CD4-positive, alpha-beta T cell treated with Interleukin-21 for 1 hour (primary cell): Measurements from ENCODE around the gene STAP2.

ENCODE experiments used
- DNase-seq: peaks from one replicate; pipeline ENCODE4 v3.0.0-alpha.2; 2020

Gene STAP2

GRCh38 chr19:4338441-4339355 lies at the start of gene STAP2:
Gene STAP2, minus strand, starts transcription at chr19:4338827. Its CDS starts 74 bp downstream, at chr19:4338753.
- DNase-seq = peak; percentile 26

DNA sequence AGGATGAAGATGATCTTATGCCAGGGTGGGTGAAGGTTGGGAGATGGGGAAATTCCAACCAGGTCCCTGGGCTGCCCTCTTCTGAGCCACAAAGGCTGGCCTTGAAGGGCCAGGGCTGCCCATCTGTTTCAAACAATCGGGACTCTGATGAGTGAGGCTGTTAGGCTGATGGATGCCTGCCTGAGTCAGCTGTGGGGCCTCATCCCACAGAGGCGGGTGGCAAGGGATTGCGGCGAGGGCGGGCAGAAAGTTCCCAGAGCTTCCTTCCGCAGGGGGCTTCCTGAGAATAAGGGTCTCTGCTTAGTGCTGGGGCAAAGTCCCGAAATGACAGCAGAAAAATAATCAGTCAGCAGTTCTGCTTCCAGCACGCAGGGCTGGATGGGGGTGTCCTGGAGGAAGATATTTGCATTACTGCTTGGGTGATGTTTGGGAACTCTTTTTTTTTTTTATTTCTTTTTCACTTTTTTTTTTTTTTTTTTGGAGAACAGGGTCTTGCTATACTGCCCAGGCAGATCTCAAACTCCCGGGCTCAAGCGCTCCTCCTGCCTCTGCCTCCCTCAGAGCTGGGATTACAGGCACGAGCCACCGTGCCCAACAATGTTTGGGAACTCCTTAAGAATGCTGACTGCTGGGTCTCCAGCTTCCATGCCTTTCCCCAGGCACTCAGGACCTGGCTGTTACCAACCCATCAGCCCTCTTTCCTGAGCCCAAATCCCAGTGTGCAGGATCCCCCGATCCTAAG lies 47.6 kb upstream of the STAP2 start:
- DNase-seq = no peak

GRCh38 chr19:4385291-4386040 lies 46.8 kb upstream of the STAP2 start:
- DNase-seq = no peak

GRCh38 chr19:4380254-4380727 lies 41.7 kb upstream of the STAP2 start:
- DNase-seq = peak; percentile 64

DNA sequence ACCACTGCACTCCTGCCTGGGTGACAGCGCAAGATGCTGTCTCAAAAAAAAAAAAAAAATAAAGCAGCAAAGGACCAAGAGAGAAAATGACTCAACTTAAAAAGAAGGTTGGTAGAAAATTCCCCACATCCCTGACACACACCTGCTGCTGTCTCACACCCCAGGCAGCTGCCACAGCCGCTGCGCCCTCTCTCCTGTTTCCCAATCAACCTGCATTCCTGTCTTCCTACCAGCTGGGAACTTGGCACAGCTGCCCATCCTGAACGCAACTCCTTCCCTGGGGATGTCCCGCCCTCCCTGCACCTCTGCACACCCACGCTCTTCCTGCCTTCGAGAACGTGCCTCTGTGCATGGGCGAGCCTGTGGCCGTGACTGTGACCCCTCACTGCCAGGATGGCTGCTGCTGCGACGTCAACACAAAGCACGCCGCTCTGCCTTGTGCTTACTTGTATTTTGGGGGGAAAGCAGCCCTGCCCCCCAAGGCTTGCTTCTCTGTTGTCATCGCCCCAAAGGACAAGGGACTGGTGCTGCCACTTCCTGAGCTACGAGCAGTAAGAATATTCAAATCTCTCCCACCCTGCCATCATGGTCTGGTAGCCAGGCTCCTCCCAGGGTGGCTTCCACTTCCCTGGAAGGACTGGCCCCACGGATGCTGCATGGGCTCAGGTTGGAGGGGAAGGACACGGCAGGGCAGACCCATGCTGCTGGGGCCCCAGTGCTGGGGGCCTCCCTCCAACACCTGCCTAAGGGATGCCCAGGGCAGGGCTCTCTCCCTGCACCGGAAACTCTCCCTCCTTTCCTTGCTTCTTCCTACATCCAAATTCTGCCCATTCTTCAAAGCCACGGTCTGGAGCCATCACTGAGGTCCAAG lies 41.0 kb upstream of the STAP2 start:
- peak; percentile 28 for DNase-seq

GRCh38 chr19:4378886-4379285 lies 40.3 kb upstream of the STAP2 start:
- no peak for DNase-seq

DNA sequence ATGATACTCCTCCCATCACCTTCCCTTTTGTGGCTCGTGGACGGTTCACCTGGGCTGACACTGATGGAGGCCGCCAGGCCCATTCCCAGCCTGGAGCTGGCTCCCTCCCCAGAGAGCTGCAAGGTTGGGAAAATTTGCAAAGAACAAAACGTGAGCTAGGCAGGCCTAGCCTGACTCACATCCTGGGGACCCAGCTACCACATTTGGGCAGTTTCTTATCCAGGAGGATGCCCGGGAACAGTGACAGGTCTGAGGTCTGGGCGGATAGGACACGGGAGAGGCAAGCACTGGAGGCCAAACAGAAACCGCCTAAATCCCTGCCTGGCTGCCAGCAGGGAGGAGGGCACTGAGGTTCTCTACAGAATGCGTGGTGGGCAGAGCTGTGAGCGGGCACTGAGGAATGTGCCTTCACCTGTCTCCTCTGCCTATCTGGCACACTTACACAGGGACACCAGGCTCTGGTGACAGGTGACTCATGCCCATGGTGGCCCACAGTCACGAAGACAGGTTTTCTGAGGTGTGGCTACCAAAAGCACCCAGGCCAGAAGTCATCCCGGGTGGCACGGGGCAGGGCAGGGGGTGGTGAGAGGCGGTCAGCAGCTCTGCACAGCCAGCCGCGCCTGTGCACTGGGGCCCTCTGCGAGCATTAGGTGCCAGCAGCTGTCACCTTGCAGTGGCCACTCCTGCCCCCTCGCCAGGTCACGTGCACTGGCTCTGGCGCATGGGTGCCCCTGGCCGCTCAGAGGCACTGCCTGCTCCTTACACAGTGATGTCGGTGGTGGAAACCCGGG lies 38.6 kb upstream of the STAP2 start:
- no peak for DNase-seq

GRCh38 chr19:4376671-4376990 lies 38.0 kb upstream of the STAP2 start:
- DNase-seq = no peak

- DNase-seq = no peak
Observed at GRCh38 chr19:4376028-4376670, 37.5 kb upstream of the STAP2 start.

DNA sequence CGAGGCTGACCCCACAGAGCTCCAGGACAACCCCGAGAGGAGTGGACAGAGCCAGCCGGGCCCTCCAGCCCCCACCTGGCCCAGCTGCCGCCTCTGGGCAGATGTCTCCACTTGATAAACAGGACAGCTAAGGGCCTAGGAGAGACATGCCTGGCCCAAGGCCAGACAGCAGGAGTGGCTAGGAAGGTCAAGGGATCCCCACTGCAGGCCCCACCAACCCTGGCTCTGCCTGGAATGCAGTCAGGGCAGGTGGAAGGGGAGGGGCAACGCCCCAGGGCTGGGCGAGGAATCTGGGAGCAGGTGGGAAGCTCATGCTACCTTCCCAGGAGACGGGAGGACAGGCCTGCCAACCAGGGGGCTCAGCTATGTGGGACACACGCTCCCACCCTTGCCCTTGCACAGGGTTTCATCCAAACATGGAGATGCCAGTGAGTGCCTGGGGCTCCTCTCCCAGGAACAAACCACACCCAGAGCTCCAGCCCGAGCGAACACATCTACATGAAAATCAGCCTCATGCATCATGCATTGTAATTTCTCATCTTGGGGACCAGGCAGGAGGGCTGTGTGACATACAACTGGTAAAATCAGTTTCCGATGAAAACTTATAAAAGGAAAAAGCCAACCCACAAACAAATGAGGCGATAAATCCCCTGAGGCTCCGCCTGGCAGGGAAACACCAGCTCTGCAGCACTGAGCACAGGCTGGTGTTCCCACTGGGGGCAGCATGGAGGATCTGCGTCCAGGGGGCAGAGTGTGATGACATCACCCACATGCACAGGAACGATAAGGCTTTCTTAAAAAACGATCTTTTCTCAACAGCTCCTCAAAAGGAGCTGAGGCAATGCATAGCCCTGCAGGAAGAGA lies 36.8 kb upstream of the STAP2 start:
- no peak for DNase-seq

DNA sequence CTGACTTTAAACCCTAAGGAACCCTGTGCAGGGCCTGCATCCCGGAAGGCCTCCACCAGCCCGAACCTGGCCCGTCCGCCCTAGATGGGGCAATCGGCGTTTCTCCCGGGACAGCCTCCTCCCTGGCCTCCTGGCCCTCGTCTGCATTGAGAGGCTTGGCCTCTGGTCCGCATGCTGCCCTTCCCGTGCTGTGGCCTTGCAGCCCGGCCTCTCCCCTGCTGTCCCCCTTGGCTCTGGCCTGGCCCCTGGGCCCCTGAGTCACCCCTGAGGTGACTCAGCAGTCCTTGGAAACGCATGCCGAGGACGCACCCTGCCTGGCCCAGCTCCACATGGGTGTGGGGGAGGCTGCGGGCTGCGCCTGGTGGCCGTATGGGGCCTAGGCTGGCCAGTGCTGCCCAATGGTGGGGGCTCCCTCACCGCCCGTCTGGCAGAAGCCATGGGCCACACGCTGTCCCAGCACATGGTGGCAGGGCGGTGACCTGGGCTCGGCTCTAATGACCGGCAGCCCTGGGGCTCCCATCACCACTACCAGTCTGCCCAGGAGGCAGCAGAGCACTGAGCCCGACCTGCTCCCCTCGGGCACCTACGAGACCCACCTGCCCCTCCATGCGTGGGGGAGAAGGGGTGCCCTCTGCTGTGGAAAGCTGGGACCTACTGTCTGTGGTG lies 36.0 kb upstream of the STAP2 start:
- DNase-seq = no peak

GRCh38 chr19:4373601-4374497 lies 35.2 kb upstream of the STAP2 start:
- DNase-seq = no peak

GRCh38 chr19:4373013-4373367 lies 34.4 kb upstream of the STAP2 start:
- no peak for DNase-seq

DNA sequence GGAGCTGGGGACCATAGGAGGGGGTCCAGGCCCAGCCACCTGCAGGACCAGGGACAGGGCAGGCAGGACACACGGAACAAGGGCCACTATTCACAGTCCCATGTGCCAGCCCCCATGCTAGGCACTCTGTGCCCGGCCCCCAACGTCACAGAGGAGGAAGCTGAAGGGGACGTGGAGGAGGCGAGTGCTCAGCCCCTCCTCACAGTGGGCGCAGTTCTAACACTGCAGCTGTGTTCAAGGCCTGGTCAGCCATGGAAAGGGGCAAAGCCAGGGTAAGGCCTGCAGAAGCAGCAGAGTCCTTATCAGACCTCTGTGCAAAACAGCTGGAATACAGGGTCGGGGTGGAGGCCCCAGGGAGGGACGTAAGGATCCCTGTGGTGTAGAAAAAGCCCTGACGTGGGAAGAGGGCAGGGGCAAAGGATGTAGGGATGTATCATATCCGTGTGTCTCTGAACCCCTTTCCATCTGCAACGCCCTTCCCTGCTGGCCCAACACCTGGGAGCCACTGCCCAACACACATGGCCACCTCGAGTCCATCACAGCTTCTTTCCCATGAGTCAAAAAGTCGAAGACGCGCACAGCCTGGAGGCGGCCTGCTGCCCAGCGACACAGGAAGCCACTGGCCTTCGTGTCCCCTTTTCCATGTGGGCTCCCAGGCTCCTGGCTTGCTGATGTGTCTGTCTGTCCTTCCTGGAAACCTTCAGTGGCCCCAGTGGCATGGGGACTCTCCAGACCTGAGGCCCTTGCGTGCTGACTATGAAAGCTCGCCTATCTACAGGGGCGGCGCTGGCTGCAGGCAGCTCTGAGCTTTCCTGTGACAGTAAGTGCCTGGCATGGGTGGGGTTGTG lies 33.8 kb upstream of the STAP2 start:
- no peak for DNase-seq

DNA sequence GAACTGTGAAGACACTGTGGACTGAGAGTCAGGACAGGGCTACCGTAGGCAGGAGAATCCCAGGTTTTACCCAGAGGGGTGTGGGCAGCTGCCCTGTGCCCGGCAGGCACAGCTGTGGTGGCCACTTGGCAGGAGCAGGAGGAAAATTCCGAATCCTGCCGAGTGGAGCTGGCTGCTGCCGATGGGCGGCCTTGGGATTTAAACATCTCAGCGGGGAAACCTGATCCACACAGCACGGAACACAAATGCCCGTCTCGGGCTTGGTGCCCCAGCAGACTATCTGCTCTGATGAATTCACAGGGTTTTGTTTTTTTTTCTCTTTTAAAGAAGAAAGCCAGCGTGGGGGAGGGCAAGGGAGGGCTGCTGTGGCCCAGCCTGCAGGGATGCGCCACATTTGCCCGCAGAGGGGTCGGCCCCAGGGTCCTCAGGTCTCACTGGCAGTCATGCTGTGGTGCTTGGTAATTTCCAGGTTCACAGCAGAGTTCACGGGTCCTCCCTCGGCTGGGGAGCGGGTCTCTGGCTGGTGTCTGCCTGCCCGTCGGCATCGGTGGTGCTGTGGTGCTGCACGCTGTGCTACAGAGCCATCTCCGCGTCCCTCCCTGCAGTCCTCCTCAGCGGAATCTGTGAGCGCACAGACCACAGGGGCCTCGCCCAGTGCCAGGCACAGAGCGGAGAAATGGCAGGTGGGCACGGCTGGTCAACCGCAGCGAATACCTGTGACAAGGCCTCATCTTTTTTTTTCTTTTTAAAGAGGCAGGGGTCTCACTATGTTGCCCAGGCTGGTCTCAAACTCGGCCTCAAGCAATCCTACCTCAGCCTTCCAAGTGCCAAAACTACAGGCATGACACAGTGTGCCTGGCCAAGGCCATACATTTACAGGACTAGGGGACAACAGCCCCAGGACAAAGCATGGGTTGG lies 32.9 kb upstream of the STAP2 start:
- DNase-seq = no peak

- DNase-seq = no peak
Observed at GRCh38 chr19:4370418-4371041, 31.9 kb upstream of the STAP2 start.
